ENCODE data around the gene TRIM3. TPM values are rescaled to one million over a fixed set of nuclear protein-coding genes. Genes with fewer than 3 reads are reported as not detected.

The TRIM3 gene
- total and polyA plus RNA-seq, 2 experiments from 2014 or later, result 7.9 to 21.1 TPM

GRCh38 chr11:6480299-6480914, 6.7 kb upstream of the TRIM3 start:
- peak overlapping the region; percentile 96 for H3K27ac ChIP-seq (ENCODE audit: low read depth)

More at GRCh38 chr11:6480299-6480914, 6.7 kb upstream of the TRIM3 start:
- Histone ChIP-seq H3K4me3 (peak overlapping the region; percentile 95), H3K4me2 (peak overlapping the region; percentile 96), H3K79me2 (replicated peaks; ENCODE audit: insufficient read depth) (peaks cover 49% of the 10 kb centered on the region), H3K36me3 (ENCODE audit: insufficient read depth) (peaks cover 32% of the 10 kb centered on the region), H2AFZ (0 out of 2 replicates have a peak overlapping the region, but pooled peaks have one; percentile 29), H4K20me1 (replicated peaks; ENCODE audit: insufficient read depth) (peaks cover 14% of the 10 kb centered on the region), H3K4me1 (ENCODE audit: insufficient read depth) (peaks cover 9% of the 10 kb centered on the region; the same call in 1 of the 2 replicates), H3K27me3 (ENCODE audit: insufficient read depth) (no peaks in the 10 kb centered on the region), H3F3A (replicated peaks; ENCODE audit: low read depth) (peaks cover 13% of the 10 kb centered on the region; the same call in 1 of the 2 replicates), H3K9me2 (ENCODE audit: insufficient read depth) (no peaks in the 10 kb centered on the region)
- Mint-ChIP-seq H3K4me1 (peaks cover 21% of the 10 kb centered on the region), H3K27me3 (ENCODE audit: insufficient read depth, low read depth, poor library complexity) (peaks cover 11% of the 10 kb centered on the region), H3K36me3 (ENCODE audit: low read depth) (peaks cover 52% of the 10 kb centered on the region), H3K4me3 (peak overlapping the region; percentile 99), H3K27ac (peak overlapping the region; percentile 99), H3K9me3 (no peaks in the 10 kb centered on the region; the same call in 2 of the 3 replicates)
- TF ChIP-seq JUNB (IDR thresholded peaks at IDR 0.05; ENCODE audit: unreplicated experiment) (no peak), POLR2AphosphoS5 (IDR thresholded peaks at IDR 0.05; ENCODE audit: low read depth) (no peak), ETS1 (IDR thresholded peaks at IDR 0.05) (no peak), EZH2 (IDR thresholded peaks at IDR 0.05; ENCODE audit: low read depth, unreplicated experiment) (no peak), STAT1 (IDR thresholded peaks at IDR 0.05; ENCODE audit: unreplicated experiment) (no peak), NANOG (IDR thresholded peaks at IDR 0.05; ENCODE audit: borderline replicate concordance) (no peak), ZNF462 (CRISPR knock-in tag; IDR thresholded peaks at IDR 0.05) (no peak), CREB1 (CRISPR knock-in tag; IDR thresholded peaks at IDR 0.05; ENCODE audit: low read depth) (no peak), ZNF331 (CRISPR knock-in tag; IDR thresholded peaks at IDR 0.05; ENCODE audit: low read depth) (no peak), EZH2phosphoT487 (IDR thresholded peaks at IDR 0.05; ENCODE audit: unreplicated experiment) (no peak), ZNF114 (CRISPR knock-in tag; IDR thresholded peaks at IDR 0.05) (no peak)
- TF ChIP-seq, protein P1, sequence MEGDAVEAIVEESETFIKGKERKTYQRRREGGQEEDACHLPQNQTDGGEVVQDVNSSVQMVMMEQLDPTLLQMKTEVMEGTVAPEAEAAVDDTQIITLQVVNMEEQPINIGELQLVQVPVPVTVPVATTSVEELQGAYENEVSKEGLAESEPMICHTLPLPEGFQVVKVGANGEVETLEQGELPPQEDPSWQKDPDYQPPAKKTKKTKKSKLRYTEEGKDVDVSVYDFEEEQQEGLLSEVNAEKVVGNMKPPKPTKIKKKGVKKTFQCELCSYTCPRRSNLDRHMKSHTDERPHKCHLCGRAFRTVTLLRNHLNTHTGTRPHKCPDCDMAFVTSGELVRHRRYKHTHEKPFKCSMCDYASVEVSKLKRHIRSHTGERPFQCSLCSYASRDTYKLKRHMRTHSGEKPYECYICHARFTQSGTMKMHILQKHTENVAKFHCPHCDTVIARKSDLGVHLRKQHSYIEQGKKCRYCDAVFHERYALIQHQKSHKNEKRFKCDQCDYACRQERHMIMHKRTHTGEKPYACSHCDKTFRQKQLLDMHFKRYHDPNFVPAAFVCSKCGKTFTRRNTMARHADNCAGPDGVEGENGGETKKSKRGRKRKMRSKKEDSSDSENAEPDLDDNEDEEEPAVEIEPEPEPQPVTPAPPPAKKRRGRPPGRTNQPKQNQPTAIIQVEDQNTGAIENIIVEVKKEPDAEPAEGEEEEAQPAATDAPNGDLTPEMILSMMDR (conservative IDR thresholded peaks at IDR 0.05; ENCODE audit: low read depth in 2 of 2), result no peak
- TF ChIP-seq, protein P2, sequence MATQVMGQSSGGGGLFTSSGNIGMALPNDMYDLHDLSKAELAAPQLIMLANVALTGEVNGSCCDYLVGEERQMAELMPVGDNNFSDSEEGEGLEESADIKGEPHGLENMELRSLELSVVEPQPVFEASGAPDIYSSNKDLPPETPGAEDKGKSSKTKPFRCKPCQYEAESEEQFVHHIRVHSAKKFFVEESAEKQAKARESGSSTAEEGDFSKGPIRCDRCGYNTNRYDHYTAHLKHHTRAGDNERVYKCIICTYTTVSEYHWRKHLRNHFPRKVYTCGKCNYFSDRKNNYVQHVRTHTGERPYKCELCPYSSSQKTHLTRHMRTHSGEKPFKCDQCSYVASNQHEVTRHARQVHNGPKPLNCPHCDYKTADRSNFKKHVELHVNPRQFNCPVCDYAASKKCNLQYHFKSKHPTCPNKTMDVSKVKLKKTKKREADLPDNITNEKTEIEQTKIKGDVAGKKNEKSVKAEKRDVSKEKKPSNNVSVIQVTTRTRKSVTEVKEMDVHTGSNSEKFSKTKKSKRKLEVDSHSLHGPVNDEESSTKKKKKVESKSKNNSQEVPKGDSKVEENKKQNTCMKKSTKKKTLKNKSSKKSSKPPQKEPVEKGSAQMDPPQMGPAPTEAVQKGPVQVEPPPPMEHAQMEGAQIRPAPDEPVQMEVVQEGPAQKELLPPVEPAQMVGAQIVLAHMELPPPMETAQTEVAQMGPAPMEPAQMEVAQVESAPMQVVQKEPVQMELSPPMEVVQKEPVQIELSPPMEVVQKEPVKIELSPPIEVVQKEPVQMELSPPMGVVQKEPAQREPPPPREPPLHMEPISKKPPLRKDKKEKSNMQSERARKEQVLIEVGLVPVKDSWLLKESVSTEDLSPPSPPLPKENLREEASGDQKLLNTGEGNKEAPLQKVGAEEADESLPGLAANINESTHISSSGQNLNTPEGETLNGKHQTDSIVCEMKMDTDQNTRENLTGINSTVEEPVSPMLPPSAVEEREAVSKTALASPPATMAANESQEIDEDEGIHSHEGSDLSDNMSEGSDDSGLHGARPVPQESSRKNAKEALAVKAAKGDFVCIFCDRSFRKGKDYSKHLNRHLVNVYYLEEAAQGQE (IDR thresholded peaks at IDR 0.05; ENCODE audit: unreplicated experiment), result no peak
- DNase-seq (ENCODE audit: low spot score), result no peak
- ATAC-seq, result no peak; the same call in 2 of the 3 replicates
